22Rv1 (cell line): ENCODE data around the gene HECA.

Source experiments
- CTCF ChIP-seq: fragments of 450-650 bp; IDR thresholded peaks from 2 replicates; pipeline ENCODE4 v1.5.1; 2017; ENCODE audit warnings: mild to moderate bottlenecking
- ZFX ChIP-seq: fragments of 450-650 bp; IDR thresholded peaks from 2 replicates; pipeline ENCODE4 v1.6.1; 2017; ENCODE audit warnings: antibody characterized with exemption, borderline replicate concordance

GRCh38 chr6:139148557-139149235 is 13.8 kb downstream of the HECA start:
- no peak for TF ChIP-seq CTCF
- no peak for TF ChIP-seq ZFX
